Left renal pelvis (tissue), 4 donors: ENCODE measurements around the gene TMC7. TPM values are rescaled to one million over a fixed set of nuclear protein-coding genes. Genes with fewer than 3 reads are reported as not detected.

Source experiments
- DNase-seq, 4 donors: peaks; one replicate each; pipeline ENCODE4 v3.0.0-alpha.2; 2013; ENCODE audit warnings: low read depth in 4 of 4, low spot score in 3 of 4
- polyA plus RNA-seq, 4 donors: library from polyadenylated mRNA; unstranded; fragments of 120-200 nt; gene quantifications; one replicate each; pipeline ENCODE4 v1.2.1, GENCODE V29; 2013; ENCODE audit not compliant: insufficient read length in 4 of 4

The TMC7 gene
- polyA plus RNA-seq, 4 donors = 1.00 to 2.4 (median 1.5) TPM

DNA sequence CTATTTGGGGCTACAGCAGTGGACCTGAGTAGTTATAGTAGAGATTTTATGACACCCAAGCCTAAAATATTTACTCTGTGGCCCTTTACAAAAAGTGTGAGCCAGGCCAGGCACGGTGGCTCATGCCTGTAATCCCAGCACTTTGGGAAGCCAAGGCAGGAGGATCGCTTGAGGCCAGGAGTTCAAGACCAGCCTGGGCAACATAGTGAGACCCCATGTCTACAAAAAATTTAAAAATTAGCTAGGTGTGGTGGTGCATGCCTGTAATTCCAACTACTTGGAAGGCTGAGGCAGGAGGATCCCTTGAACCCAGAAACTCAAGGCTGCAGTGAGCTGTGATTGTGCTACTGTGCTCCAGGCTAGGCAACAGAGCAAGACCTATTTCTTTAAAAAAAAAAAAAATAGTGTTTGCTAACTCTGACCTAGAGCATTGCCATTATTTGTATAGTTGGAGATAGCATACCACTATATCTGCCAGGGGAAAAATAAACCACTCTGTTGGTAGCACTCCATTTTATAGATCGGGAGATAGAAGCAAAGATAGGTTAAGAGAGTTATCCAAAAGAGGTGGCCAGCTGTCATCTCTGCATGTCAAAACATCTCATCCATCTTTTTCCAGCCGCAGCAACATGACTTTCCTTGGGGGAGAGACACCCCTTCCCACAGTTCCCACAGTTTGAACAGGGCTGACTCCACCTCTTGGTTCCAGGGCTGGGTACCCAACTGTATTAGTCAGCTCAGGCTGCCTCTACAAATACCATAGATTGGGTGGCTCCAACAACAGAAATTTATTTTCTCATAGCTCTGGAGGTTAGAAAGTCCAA lies 127.0 kb downstream of the TMC7 start:
- DNase-seq = no peak

DNA sequence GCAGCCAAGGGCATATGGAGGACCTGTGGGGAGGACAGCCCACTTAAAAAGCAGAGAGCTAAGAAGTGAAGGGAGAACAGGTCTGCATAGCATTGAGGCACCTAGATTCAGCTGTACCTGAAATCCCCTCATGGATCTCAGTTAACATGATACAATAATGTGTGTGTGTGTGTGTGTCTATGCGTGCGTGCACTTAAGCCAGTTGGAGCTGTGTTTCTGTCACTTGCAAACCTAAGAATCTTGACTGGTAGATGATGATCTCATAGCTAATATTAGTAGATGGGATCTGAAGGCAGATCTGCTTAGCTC lies 128.3 kb downstream of the TMC7 start:
- no peak for DNase-seq

Other genes with a start within 250 kb of the TMC7 start
- gene RPS15A, start 193.6 kb upstream of the TMC7 start, polyA plus RNA-seq = 1,000 to 10,000 TPM; 1,951 to 2,301 (median 2,194) TPM
- 100 to 1,000 TPM; 218 to 338 (median 268) TPM for gene ARL6IP1, start 182.4 kb upstream of the TMC7 start, polyA plus RNA-seq
- 10 to 100 TPM; 44.5 to 65.0 (median 55.4) TPM for gene SMG1, start 57.5 kb upstream of the TMC7 start, polyA plus RNA-seq
- gene COQ7, start 83.7 kb downstream of the TMC7 start, polyA plus RNA-seq = 10 to 100 TPM; 28.8 to 34.3 (median 32.1) TPM
- 10 to 100 TPM; 15.5 to 31.6 (median 19.4) TPM for gene ITPRIPL2, start 130.0 kb downstream of the TMC7 start, polyA plus RNA-seq
- 10 to 100 TPM in 1 of 4 donors, 1 to 10 TPM in 3; 1.3 to 11.4 (median 9.7) TPM for gene SYT17, start 184.3 kb downstream of the TMC7 start, polyA plus RNA-seq